SK-N-SH (cell line): ENCODE results near the gene RABIF.

Experiments used
- EP300 ChIP-seq, 2 experiments: IDR thresholded peaks; 2 replicates each; pipeline versions ENCODE4 v1.4.0 to v1.6.1; 2012; ENCODE audit warnings: borderline replicate concordance in 1 of 2, low read depth in 1 of 2, low read length in 1 of 2
- GABPA ChIP-seq: IDR thresholded peaks from 2 replicates; pipeline ENCODE4 v1.4.0; 2012; ENCODE audit warnings: low read depth, mild to moderate bottlenecking
- POLR2AphosphoS5 ChIP-seq: IDR thresholded peaks from 2 replicates; pipeline ENCODE4 v1.6.1; 2012; ENCODE audit warnings: low read depth, low read length
- RAD21 ChIP-seq: IDR thresholded peaks from 2 replicates; pipeline ENCODE4 v1.6.1; 2012; ENCODE audit warnings: mild to moderate bottlenecking, low read length
- RXRA ChIP-seq: IDR thresholded peaks from 2 replicates; pipeline ENCODE4 v1.4.0; 2012; ENCODE audit warnings: low read depth, mild to moderate bottlenecking, borderline replicate concordance
- TF ChIP-seq, protein P1 (sequence below): IDR thresholded peaks from 2 replicates; pipeline ENCODE4 v1.6.1; 2012; ENCODE audit warnings: mild to moderate bottlenecking, low read depth, low read length, moderate library complexity
- TF ChIP-seq, protein P2 (sequence below): IDR thresholded peaks from 2 replicates; pipeline ENCODE4 v1.4.0; 2012; ENCODE audit warnings: low read depth

DNA sequence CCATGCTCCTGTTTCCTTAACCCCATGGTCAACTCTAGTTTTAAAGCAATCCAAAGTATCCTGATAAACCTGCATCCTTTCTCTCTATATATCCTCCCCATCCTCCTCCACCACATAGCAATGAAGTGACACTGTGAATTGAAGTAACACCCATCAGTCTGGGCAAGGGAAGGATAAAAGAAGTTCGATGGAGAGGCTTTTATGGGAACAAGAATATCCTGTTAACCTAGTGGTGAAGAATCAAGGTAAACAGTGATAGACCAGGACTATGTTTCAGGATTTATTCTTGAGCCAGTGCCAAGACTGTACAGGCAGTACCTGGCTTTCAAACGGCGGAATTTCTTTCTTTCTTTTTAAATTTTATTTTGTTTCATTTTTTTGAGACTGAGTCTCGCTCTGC, 17.6 kb downstream of the RABIF start:
- TF ChIP-seq POLR2AphosphoS5: no peak
- TF ChIP-seq RXRA: no peak
- TF ChIP-seq, protein P1, sequence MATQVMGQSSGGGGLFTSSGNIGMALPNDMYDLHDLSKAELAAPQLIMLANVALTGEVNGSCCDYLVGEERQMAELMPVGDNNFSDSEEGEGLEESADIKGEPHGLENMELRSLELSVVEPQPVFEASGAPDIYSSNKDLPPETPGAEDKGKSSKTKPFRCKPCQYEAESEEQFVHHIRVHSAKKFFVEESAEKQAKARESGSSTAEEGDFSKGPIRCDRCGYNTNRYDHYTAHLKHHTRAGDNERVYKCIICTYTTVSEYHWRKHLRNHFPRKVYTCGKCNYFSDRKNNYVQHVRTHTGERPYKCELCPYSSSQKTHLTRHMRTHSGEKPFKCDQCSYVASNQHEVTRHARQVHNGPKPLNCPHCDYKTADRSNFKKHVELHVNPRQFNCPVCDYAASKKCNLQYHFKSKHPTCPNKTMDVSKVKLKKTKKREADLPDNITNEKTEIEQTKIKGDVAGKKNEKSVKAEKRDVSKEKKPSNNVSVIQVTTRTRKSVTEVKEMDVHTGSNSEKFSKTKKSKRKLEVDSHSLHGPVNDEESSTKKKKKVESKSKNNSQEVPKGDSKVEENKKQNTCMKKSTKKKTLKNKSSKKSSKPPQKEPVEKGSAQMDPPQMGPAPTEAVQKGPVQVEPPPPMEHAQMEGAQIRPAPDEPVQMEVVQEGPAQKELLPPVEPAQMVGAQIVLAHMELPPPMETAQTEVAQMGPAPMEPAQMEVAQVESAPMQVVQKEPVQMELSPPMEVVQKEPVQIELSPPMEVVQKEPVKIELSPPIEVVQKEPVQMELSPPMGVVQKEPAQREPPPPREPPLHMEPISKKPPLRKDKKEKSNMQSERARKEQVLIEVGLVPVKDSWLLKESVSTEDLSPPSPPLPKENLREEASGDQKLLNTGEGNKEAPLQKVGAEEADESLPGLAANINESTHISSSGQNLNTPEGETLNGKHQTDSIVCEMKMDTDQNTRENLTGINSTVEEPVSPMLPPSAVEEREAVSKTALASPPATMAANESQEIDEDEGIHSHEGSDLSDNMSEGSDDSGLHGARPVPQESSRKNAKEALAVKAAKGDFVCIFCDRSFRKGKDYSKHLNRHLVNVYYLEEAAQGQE: no peak
- TF ChIP-seq, protein P2, sequence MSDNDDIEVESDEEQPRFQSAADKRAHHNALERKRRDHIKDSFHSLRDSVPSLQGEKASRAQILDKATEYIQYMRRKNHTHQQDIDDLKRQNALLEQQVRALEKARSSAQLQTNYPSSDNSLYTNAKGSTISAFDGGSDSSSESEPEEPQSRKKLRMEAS: no peak
- TF ChIP-seq GABPA: no peak
- TF ChIP-seq RAD21: no peak
- no peak for TF ChIP-seq EP300 (IDR thresholded peaks at IDR 0.05; ENCODE audit: borderline replicate concordance in 1 of 2, low read depth in 1 of 2, low read length in 1 of 2)
